ENCODE data around the gene RAPGEF2.
"Not testable (repeated sequence)": the region's sequence is repeated elsewhere in the genome, so short reads cannot be mapped to it uniquely, and the experiment has no call there.

RAPGEF2 gene

GRCh38 chr4:159108124-159108523, 5.2 kb downstream of the RAPGEF2 start:
- TF ChIP-seq Cebpa-rat (IDR thresholded peaks at IDR 0.05) = no peak
- Histone ChIP-seq H3K4me3 (no peak overlapping the region), H3K9ac (no peak overlapping the region), H3K36me3 (no peaks in the 10 kb centered on the region), H3K4me2 (no peak overlapping the region), H3K27ac (no peak overlapping the region), H4K20me1 (peaks cover 85% of the 10 kb centered on the region), H3K27me3 (no peaks in the 10 kb centered on the region), H3K4me1 (peaks cover 29% of the 10 kb centered on the region), H3K9me3 (no peaks in the 10 kb centered on the region)

DNA sequence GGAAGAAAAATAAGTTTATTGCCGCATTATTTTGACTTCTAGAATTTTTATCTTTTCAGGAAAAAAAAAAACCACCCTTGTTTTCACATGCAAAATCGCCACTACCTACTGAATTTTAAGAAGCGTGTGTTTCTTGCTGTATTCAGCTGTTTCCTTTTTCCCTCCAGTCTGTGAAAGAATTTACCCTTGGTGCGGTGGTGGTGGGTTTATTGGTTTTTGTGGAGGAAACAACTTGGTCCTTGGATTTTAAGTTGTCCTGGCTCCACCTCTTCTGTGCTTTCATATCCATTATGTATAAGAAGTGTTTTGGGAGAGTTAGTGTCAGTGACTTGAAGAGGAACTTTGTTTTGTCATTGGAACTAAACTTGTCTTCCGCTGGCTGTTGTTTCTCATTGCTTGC, 8.1 kb downstream of the RAPGEF2 start:
- no peak overlapping the region for H3K4me2 ChIP-seq
- no peak overlapping the region for H3K4me3 ChIP-seq
- H3K9ac ChIP-seq = no peak overlapping the region
- peaks cover 24% of the 10 kb centered on the region for H3K9me3 ChIP-seq
- H3K36me3 ChIP-seq = peaks cover 13% of the 10 kb centered on the region; the same call in 1 of the 2 replicates
- H3K27me3 ChIP-seq = no peaks in the 10 kb centered on the region
- peaks cover 68% of the 10 kb centered on the region for H4K20me1 ChIP-seq
- H3K27ac ChIP-seq = no peak overlapping the region
- TF ChIP-seq Cebpa-rat (IDR thresholded peaks at IDR 0.05) = no peak
- peaks cover 16% of the 10 kb centered on the region for H3K4me1 ChIP-seq

- H3K9ac ChIP-seq = no peak overlapping the region
- H3K4me1 ChIP-seq = peaks cover 11% of the 10 kb centered on the region
- no peak for TF ChIP-seq Cebpa-rat (IDR thresholded peaks at IDR 0.05)
- no peak overlapping the region for H3K27ac ChIP-seq
- H3K9me3 ChIP-seq = peaks cover 29% of the 10 kb centered on the region
- no peaks in the 10 kb centered on the region for H3K27me3 ChIP-seq
- peaks cover 15% of the 10 kb centered on the region; the same call in 1 of the 2 replicates for H3K36me3 ChIP-seq
- peaks cover 64% of the 10 kb centered on the region for H4K20me1 ChIP-seq
- no peak overlapping the region for H3K4me2 ChIP-seq
- H3K4me3 ChIP-seq = no peak overlapping the region
Measured at GRCh38 chr4:159111416-159111815, 8.5 kb downstream of the RAPGEF2 start.

- not testable (repeated sequence) for H3K4me3 ChIP-seq, H3K27ac ChIP-seq, H3K27me3 ChIP-seq, H3K9ac ChIP-seq, H3K4me2 ChIP-seq, H3K4me1 ChIP-seq
- H3K9me3 ChIP-seq = peaks cover 34% of the 10 kb centered on the region
- H3K36me3 ChIP-seq = peaks cover 19% of the 10 kb centered on the region; the same call in 1 of the 2 replicates
- peaks cover 51% of the 10 kb centered on the region for H4K20me1 ChIP-seq
Measured at GRCh38 chr4:159113366-159113765, 10.5 kb downstream of the RAPGEF2 start.

- H3K4me1 ChIP-seq, H3K9ac ChIP-seq, H3K4me3 ChIP-seq, H3K4me2 ChIP-seq, H3K27ac ChIP-seq, H3K27me3 ChIP-seq: not testable (repeated sequence)
- Histone ChIP-seq H3K36me3 (peaks cover 19% of the 10 kb centered on the region; the same call in 1 of the 2 replicates), H4K20me1 (peaks cover 43% of the 10 kb centered on the region), H3K9me3 (peaks cover 34% of the 10 kb centered on the region)
Measured at GRCh38 chr4:159116098-159116497, 13.2 kb downstream of the RAPGEF2 start.

- H3K4me3 ChIP-seq, H3K9ac ChIP-seq, H3K27ac ChIP-seq, H3K4me2 ChIP-seq, H3K27me3 ChIP-seq, H3K4me1 ChIP-seq: not testable (repeated sequence)
- H4K20me1 ChIP-seq = peaks cover 42% of the 10 kb centered on the region
- peaks cover 19% of the 10 kb centered on the region; the same call in 1 of the 2 replicates for H3K36me3 ChIP-seq
- peaks cover 34% of the 10 kb centered on the region for H3K9me3 ChIP-seq
Measured at GRCh38 chr4:159116693-159117092, 13.8 kb downstream of the RAPGEF2 start.

DNA sequence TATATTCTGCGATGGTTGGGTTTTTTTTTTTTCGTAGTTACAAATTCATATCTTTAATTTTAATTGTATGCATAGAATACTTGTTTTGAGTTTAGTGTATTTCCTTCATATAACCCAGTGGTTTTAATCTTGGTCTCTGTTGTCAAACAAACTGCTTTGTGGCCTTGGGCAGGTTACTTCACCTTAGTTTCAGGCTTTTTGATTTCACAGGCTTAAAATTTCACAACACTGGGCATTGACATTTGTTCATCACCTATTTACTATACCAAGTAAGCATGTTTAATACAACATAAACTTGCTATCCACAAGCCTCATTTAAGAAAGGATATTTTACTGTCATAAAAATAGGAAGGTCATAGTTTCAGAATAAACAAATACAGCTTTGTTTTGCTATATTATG, 14.7 kb downstream of the RAPGEF2 start:
- Histone ChIP-seq H3K4me1 (no peaks in the 10 kb centered on the region), H3K36me3 (peaks cover 19% of the 10 kb centered on the region; the same call in 1 of the 2 replicates), H4K20me1 (peaks cover 42% of the 10 kb centered on the region), H3K9ac (no peak overlapping the region), H3K4me2 (no peak overlapping the region), H3K4me3 (no peak overlapping the region), H3K9me3 (peaks cover 34% of the 10 kb centered on the region), H3K27me3 (no peaks in the 10 kb centered on the region), H3K27ac (no peak overlapping the region)
- no peak for TF ChIP-seq Cebpa-rat (IDR thresholded peaks at IDR 0.05)

DNA sequence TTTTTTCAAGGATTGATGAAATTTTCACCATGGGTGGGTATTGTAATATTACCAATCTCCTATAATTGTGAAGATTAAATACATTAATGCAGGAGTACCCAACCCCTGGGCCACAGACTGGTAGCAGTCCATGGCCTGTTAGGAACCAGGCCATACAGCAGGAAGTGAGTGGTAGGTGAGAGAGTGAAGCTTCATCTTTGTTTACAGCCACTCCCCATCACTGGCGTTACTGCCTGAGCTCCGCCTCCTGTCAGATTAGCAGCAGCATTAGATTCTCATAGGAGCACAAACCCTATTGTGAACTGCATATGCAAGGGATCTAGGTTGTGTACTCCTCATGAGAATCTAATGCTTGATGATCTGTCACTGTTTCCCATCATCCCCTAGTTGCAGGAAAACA, 15.1 kb downstream of the RAPGEF2 start:
- Histone ChIP-seq H3K4me3 (no peak overlapping the region), H3K27me3 (no peaks in the 10 kb centered on the region), H3K4me2 (no peak overlapping the region), H3K27ac (no peak overlapping the region), H3K4me1 (no peaks in the 10 kb centered on the region), H3K36me3 (peaks cover 19% of the 10 kb centered on the region; the same call in 1 of the 2 replicates), H3K9me3 (peaks cover 34% of the 10 kb centered on the region), H4K20me1 (peaks cover 46% of the 10 kb centered on the region), H3K9ac (no peak overlapping the region)
- TF ChIP-seq Cebpa-rat (IDR thresholded peaks at IDR 0.05) = no peak

- no peak overlapping the region for H3K9ac ChIP-seq
- H3K9me3 ChIP-seq = peaks cover 5% of the 10 kb centered on the region; the same call in 1 of the 2 replicates
- no peak overlapping the region for H3K4me2 ChIP-seq
Measured at GRCh38 chr4:159121371-159121770, 18.5 kb downstream of the RAPGEF2 start.

GRCh38 chr4:159126716-159127115, 23.8 kb downstream of the RAPGEF2 start:
- peaks cover 96% of the 10 kb centered on the region for H4K20me1 ChIP-seq
- no peak overlapping the region for H3K27ac ChIP-seq

More at GRCh38 chr4:159121371-159121770, 18.5 kb downstream of the RAPGEF2 start:
- no peaks in the 10 kb centered on the region for H3K27me3 ChIP-seq
- H3K4me3 ChIP-seq = no peak overlapping the region
- no peak for TF ChIP-seq Cebpa-rat (IDR thresholded peaks at IDR 0.05)
- H3K36me3 ChIP-seq = peaks cover 4% of the 10 kb centered on the region; the same call in 1 of the 2 replicates
- H3K4me1 ChIP-seq = 0 out of 2 replicates have a peak, but pooled peaks cover 3% of the 10 kb centered on the region
- H4K20me1 ChIP-seq = peaks cover 74% of the 10 kb centered on the region
- H3K27ac ChIP-seq = no peak overlapping the region

More at GRCh38 chr4:159126716-159127115, 23.8 kb downstream of the RAPGEF2 start:
- Histone ChIP-seq H3K36me3 (no peaks in the 10 kb centered on the region), H3K27me3 (no peaks in the 10 kb centered on the region), H3K4me1 (0 out of 2 replicates have a peak, but pooled peaks cover 3% of the 10 kb centered on the region), H3K4me2 (no peak overlapping the region), H3K9me3 (no peaks in the 10 kb centered on the region), H3K4me3 (no peak overlapping the region), H3K9ac (no peak overlapping the region)
- no peak for TF ChIP-seq Cebpa-rat (IDR thresholded peaks at IDR 0.05)

All from BLaER1 (cell line).